ENCODE results near the gene ALKBH2. TPM values are rescaled to one million over a fixed set of nuclear protein-coding genes. Genes with fewer than 3 reads are reported as not detected.

Gene ALKBH2
- total and polyA plus RNA-seq, 2 experiments from 2014 or later: 16.4 to 35.9 TPM

DNA sequence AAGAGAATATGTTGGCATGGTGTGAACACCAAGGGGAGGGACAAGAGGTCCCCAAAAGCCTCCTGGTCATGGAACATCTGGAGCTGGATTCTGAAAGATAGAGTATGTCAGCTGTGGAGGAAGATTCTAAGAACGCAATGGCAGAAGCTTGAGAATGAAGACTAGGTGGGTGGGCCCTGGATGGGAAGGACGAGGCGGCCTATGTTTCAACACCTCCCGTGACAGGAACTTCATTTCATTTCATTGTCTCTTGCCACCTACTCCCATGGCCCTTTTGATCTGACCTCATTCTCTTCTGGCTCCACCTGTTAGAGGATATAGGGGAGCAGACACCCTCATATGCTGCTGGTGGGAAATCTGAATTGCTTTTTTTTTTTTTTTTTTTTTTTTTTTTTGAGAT lies 7.5 kb upstream of the ALKBH2 start (continued):
- TF ChIP-seq, protein P1, sequence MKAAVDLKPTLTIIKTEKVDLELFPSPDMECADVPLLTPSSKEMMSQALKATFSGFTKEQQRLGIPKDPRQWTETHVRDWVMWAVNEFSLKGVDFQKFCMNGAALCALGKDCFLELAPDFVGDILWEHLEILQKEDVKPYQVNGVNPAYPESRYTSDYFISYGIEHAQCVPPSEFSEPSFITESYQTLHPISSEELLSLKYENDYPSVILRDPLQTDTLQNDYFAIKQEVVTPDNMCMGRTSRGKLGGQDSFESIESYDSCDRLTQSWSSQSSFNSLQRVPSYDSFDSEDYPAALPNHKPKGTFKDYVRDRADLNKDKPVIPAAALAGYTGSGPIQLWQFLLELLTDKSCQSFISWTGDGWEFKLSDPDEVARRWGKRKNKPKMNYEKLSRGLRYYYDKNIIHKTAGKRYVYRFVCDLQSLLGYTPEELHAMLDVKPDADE (IDR thresholded peaks at IDR 0.05): no peak
- TF ChIP-seq CREB1 (CRISPR knock-in tag; IDR thresholded peaks at IDR 0.05; ENCODE audit: low read depth) (no peak), NANOG (IDR thresholded peaks at IDR 0.05; ENCODE audit: borderline replicate concordance) (no peak), ZNF331 (CRISPR knock-in tag; IDR thresholded peaks at IDR 0.05; ENCODE audit: low read depth) (no peak), POLR2AphosphoS5 (IDR thresholded peaks at IDR 0.05; ENCODE audit: low read depth) (no peak), EZH2phosphoT487 (IDR thresholded peaks at IDR 0.05; ENCODE audit: unreplicated experiment) (no peak), EZH2 (IDR thresholded peaks at IDR 0.05; ENCODE audit: low read depth, unreplicated experiment) (no peak), STAT1 (IDR thresholded peaks at IDR 0.05; ENCODE audit: unreplicated experiment) (no peak)
- TF ChIP-seq, protein P2, sequence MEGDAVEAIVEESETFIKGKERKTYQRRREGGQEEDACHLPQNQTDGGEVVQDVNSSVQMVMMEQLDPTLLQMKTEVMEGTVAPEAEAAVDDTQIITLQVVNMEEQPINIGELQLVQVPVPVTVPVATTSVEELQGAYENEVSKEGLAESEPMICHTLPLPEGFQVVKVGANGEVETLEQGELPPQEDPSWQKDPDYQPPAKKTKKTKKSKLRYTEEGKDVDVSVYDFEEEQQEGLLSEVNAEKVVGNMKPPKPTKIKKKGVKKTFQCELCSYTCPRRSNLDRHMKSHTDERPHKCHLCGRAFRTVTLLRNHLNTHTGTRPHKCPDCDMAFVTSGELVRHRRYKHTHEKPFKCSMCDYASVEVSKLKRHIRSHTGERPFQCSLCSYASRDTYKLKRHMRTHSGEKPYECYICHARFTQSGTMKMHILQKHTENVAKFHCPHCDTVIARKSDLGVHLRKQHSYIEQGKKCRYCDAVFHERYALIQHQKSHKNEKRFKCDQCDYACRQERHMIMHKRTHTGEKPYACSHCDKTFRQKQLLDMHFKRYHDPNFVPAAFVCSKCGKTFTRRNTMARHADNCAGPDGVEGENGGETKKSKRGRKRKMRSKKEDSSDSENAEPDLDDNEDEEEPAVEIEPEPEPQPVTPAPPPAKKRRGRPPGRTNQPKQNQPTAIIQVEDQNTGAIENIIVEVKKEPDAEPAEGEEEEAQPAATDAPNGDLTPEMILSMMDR (conservative IDR thresholded peaks at IDR 0.05; ENCODE audit: low read depth in 2 of 2): no peak
- TF ChIP-seq, protein P3, sequence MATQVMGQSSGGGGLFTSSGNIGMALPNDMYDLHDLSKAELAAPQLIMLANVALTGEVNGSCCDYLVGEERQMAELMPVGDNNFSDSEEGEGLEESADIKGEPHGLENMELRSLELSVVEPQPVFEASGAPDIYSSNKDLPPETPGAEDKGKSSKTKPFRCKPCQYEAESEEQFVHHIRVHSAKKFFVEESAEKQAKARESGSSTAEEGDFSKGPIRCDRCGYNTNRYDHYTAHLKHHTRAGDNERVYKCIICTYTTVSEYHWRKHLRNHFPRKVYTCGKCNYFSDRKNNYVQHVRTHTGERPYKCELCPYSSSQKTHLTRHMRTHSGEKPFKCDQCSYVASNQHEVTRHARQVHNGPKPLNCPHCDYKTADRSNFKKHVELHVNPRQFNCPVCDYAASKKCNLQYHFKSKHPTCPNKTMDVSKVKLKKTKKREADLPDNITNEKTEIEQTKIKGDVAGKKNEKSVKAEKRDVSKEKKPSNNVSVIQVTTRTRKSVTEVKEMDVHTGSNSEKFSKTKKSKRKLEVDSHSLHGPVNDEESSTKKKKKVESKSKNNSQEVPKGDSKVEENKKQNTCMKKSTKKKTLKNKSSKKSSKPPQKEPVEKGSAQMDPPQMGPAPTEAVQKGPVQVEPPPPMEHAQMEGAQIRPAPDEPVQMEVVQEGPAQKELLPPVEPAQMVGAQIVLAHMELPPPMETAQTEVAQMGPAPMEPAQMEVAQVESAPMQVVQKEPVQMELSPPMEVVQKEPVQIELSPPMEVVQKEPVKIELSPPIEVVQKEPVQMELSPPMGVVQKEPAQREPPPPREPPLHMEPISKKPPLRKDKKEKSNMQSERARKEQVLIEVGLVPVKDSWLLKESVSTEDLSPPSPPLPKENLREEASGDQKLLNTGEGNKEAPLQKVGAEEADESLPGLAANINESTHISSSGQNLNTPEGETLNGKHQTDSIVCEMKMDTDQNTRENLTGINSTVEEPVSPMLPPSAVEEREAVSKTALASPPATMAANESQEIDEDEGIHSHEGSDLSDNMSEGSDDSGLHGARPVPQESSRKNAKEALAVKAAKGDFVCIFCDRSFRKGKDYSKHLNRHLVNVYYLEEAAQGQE (IDR thresholded peaks at IDR 0.05; ENCODE audit: unreplicated experiment): no peak

DNA sequence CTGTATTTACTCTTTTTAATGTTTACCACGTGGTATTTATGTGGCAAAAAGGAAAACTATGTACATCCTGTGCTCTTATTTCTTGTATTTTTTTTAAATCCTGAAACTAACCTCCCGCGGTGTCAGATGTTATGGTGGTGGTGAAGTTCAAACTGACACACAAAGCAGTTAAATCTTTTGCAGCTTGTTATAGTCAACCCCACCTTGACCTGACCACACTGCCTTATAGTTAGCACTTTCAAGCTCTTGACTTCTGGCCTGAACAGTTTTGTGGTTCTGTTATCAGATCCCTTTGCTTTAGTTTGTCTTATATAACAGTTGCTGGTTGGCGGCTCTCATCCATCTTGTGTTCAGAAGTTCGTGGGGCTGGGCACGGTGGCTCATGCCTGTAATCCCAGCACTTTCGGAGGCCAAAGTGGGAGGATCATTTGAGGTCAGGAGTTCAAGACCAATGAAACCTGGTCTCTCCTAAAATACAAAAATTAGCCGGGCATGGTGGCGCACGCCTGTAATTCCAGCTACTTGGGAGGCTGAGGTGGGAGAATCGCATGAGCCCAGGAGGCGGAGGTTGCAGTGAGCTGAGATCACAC lies 6.3 kb upstream of the ALKBH2 start:
- peaks cover 51% of the 10 kb centered on the region for H3K36me3 ChIP-seq (ENCODE audit: insufficient read depth)
- H3K4me1 ChIP-seq (ENCODE audit: insufficient read depth): peaks cover 4% of the 10 kb centered on the region; the same call in 1 of the 2 replicates
- Mint-ChIP-seq H3K27ac (no peak overlapping the region), H3K36me3 (ENCODE audit: low read depth) (peaks cover 62% of the 10 kb centered on the region), H3K27me3 (ENCODE audit: insufficient read depth, low read depth, poor library complexity) (peaks cover 8% of the 10 kb centered on the region), H3K4me3 (peak overlapping the region; percentile 91), H3K9me3 (no peaks in the 10 kb centered on the region), H3K4me1 (peaks cover 12% of the 10 kb centered on the region)
- H3K4me3 ChIP-seq: peak overlapping the region; percentile 95
- H4K20me1 ChIP-seq (replicated peaks; ENCODE audit: insufficient read depth): peaks cover 35% of the 10 kb centered on the region
- H3F3A ChIP-seq (replicated peaks; ENCODE audit: low read depth): no peaks in the 10 kb centered on the region
- no peak overlapping the region for H3K27ac ChIP-seq (ENCODE audit: low read depth)
- no peaks in the 10 kb centered on the region for H3K9me2 ChIP-seq (ENCODE audit: insufficient read depth)
- no peak for DNase-seq (ENCODE audit: low spot score)
- peaks cover 29% of the 10 kb centered on the region for H3K79me2 ChIP-seq (replicated peaks; ENCODE audit: insufficient read depth)
- no peak overlapping the region for H2AFZ ChIP-seq
- no peaks in the 10 kb centered on the region for H3K27me3 ChIP-seq (ENCODE audit: insufficient read depth)
- TF ChIP-seq EZH2phosphoT487 (IDR thresholded peaks at IDR 0.05; ENCODE audit: unreplicated experiment): no peak
- no peak for TF ChIP-seq CREB1 (CRISPR knock-in tag; IDR thresholded peaks at IDR 0.05; ENCODE audit: low read depth)
- no peak for TF ChIP-seq ZNF114 (CRISPR knock-in tag; IDR thresholded peaks at IDR 0.05)
- no peak for TF ChIP-seq ZNF331 (CRISPR knock-in tag; IDR thresholded peaks at IDR 0.05; ENCODE audit: low read depth)
- H3K4me2 ChIP-seq: peak overlapping the region; percentile 90
- ATAC-seq: no peak
